Measurements from ENCODE around the gene CIAO2B. TPM values are rescaled to one million over a fixed set of nuclear protein-coding genes. Genes with fewer than 3 reads are reported as not detected.

CIAO2B gene
- total and polyA plus RNA-seq, 2 experiments from 2014 or later = 111 to 182 TPM

DNA sequence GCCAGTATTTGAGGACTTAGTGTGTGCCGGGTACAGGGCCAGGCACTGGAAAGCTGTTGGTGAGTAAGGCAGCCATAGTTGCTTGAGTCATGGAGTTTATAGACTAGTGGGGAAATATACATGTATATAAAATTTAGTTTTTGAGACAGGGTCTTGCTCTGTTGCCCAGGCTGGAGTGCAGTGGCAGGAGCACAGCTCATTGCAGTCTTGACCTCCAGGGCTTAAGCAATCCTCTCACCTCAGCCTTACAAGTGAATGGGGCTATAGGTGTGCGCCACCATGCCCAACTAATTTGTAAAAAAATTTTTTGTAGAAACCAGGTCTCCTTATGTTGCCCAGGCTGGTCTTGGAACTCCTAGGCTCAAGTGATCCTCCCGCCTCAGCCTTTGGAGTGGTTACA is 51.5 kb downstream of the CIAO2B start:
- Histone ChIP-seq H3K4me2 (ENCODE audit: unreplicated experiment) (no peak overlapping the region), H2AFZ (no peak overlapping the region), H3K36me3 (ENCODE audit: low read depth) (no peaks in the 10 kb centered on the region), H3K9me2 (ENCODE audit: insufficient read depth) (no peaks in the 10 kb centered on the region), H3K27me3 (replicated peaks; ENCODE audit: insufficient read depth) (no peaks in the 10 kb centered on the region), H3K27ac (no peak overlapping the region), H4K20me1 (ENCODE audit: insufficient read depth) (no peaks in the 10 kb centered on the region), H3K9me3 (ENCODE audit: low read depth) (no peaks in the 10 kb centered on the region), H3F3A (ENCODE audit: insufficient read depth) (peaks cover 27% of the 10 kb centered on the region), H3K4me1 (ENCODE audit: insufficient read depth) (peaks cover 16% of the 10 kb centered on the region), H3K4me3 (no peak overlapping the region), H3K79me2 (ENCODE audit: insufficient read depth) (peaks cover 18% of the 10 kb centered on the region), H3K9ac (no peak overlapping the region)
- DNase-seq = no peak
- TF ChIP-seq EZH2 (IDR thresholded peaks at IDR 0.05; ENCODE audit: insufficient read depth, poor library complexity, severe bottlenecking) (no peak), EZH2phosphoT487 (IDR thresholded peaks at IDR 0.05; ENCODE audit: insufficient read depth, low read depth) (no peak)
- in situ Hi-C loops (cut with MboI) = no loop called here
- 94 to 96% methylated on average over 3 of the region's 3 CpGs for WGBS, 2 experiments (ENCODE audit: low coverage in 1 of 2, low lambda C conversion rate in 2 of 2, missing lambda C conversion rate in 2 of 2)

Other genes starting within 250 kb of the CIAO2B start
- gene CMTM4, start 237.7 kb downstream of the CIAO2B start, total RNA-seq (2014; rRNA removed; shearing (Covaris generic)) = 19.5 and 21.1 TPM in 2 replicates
- 3.2 and 3.5 TPM in 2 replicates for gene CMTM4, start 237.7 kb downstream of the CIAO2B start, polyA plus RNA-seq (2016; fragmentation: Nextera tagmentation; extraction: Ambion mirVana)
- 80.6 and 89.2 TPM in 2 replicates for gene DYNC1LI2, start 182.8 kb downstream of the CIAO2B start, total RNA-seq (2014; rRNA removed; shearing (Covaris generic))
- 173 TPM in 2 replicates for gene DYNC1LI2, start 182.8 kb downstream of the CIAO2B start, polyA plus RNA-seq (2016; fragmentation: Nextera tagmentation; extraction: Ambion mirVana)
- gene TERB1, start 132.8 kb downstream of the CIAO2B start, total RNA-seq (2014; rRNA removed; shearing (Covaris generic)) = not detected in 2 replicates
- gene TERB1, start 132.8 kb downstream of the CIAO2B start, polyA plus RNA-seq (2016; fragmentation: Nextera tagmentation; extraction: Ambion mirVana) = not detected in 2 replicates
- gene NAE1, start 103.4 kb downstream of the CIAO2B start, total RNA-seq (2014; rRNA removed; shearing (Covaris generic)) = 92.5 and 106 TPM in 2 replicates
- 86.3 and 90.1 TPM in 2 replicates for gene NAE1, start 103.4 kb downstream of the CIAO2B start, polyA plus RNA-seq (2016; fragmentation: Nextera tagmentation; extraction: Ambion mirVana)
- gene CA7, start 90.0 kb downstream of the CIAO2B start, total RNA-seq (2014; rRNA removed; shearing (Covaris generic)) = 0.65 TPM in 1 of 2 replicates, not detected in the other
- gene CA7, start 90.0 kb downstream of the CIAO2B start, polyA plus RNA-seq (2016; fragmentation: Nextera tagmentation; extraction: Ambion mirVana) = not detected in 2 replicates
- 3.9 and 38.2 TPM in 2 replicates for gene PDP2, start 53.9 kb downstream of the CIAO2B start, total RNA-seq (2014; rRNA removed; shearing (Covaris generic))
- gene PDP2, start 53.9 kb downstream of the CIAO2B start, polyA plus RNA-seq (2016; fragmentation: Nextera tagmentation; extraction: Ambion mirVana) = 2.5 and 3.3 TPM in 2 replicates
- gene CDH16, start 15.5 kb downstream of the CIAO2B start, total RNA-seq (2014; rRNA removed; shearing (Covaris generic)) = not detected in 2 replicates
- gene CDH16, start 15.5 kb downstream of the CIAO2B start, polyA plus RNA-seq (2016; fragmentation: Nextera tagmentation; extraction: Ambion mirVana) = not detected in 2 replicates
- 0.22 and 1.1 TPM in 2 replicates for gene RRAD, start 8.9 kb downstream of the CIAO2B start, total RNA-seq (2014; rRNA removed; shearing (Covaris generic))
- gene RRAD, start 8.9 kb downstream of the CIAO2B start, polyA plus RNA-seq (2016; fragmentation: Nextera tagmentation; extraction: Ambion mirVana) = 0.70 and 0.76 TPM in 2 replicates
- 32.3 and 46.8 TPM in 2 replicates for gene CES2, start 1.1 kb upstream of the CIAO2B start, total RNA-seq (2014; rRNA removed; shearing (Covaris generic))
- 33.9 and 37.6 TPM in 2 replicates for gene CES2, start 1.1 kb upstream of the CIAO2B start, polyA plus RNA-seq (2016; fragmentation: Nextera tagmentation; extraction: Ambion mirVana)
- not detected in 2 replicates for gene CES3, start 26.9 kb upstream of the CIAO2B start, total RNA-seq (2014; rRNA removed; shearing (Covaris generic))
- not detected in 2 replicates for gene CES3, start 26.9 kb upstream of the CIAO2B start, polyA plus RNA-seq (2016; fragmentation: Nextera tagmentation; extraction: Ambion mirVana)
- 4.6 and 5.0 TPM in 2 replicates for gene CES4A, start 54.2 kb upstream of the CIAO2B start, total RNA-seq (2014; rRNA removed; shearing (Covaris generic))
- gene CES4A, start 54.2 kb upstream of the CIAO2B start, polyA plus RNA-seq (2016; fragmentation: Nextera tagmentation; extraction: Ambion mirVana) = 2.6 and 4.5 TPM in 2 replicates
- gene CBFB, start 94.7 kb upstream of the CIAO2B start, total RNA-seq (2014; rRNA removed; shearing (Covaris generic)) = 53.3 and 63.2 TPM in 2 replicates
- gene CBFB, start 94.7 kb upstream of the CIAO2B start, polyA plus RNA-seq (2016; fragmentation: Nextera tagmentation; extraction: Ambion mirVana) = 52.3 and 56.1 TPM in 2 replicates
- gene PHAF1, start 175.5 kb upstream of the CIAO2B start, total RNA-seq (2014; rRNA removed; shearing (Covaris generic)) = 22.3 and 24.4 TPM in 2 replicates
- 14.3 and 15.2 TPM in 2 replicates for gene PHAF1, start 175.5 kb upstream of the CIAO2B start, polyA plus RNA-seq (2016; fragmentation: Nextera tagmentation; extraction: Ambion mirVana)
- gene B3GNT9, start 216.6 kb upstream of the CIAO2B start, total RNA-seq (2014; rRNA removed; shearing (Covaris generic)) = 73.2 and 88.0 TPM in 2 replicates
- gene B3GNT9, start 216.6 kb upstream of the CIAO2B start, polyA plus RNA-seq (2016; fragmentation: Nextera tagmentation; extraction: Ambion mirVana) = 24.3 and 24.8 TPM in 2 replicates
- 44.6 and 46.2 TPM in 2 replicates for gene TRADD, start 225.5 kb upstream of the CIAO2B start, total RNA-seq (2014; rRNA removed; shearing (Covaris generic))
- 25.9 and 28.1 TPM in 2 replicates for gene TRADD, start 225.5 kb upstream of the CIAO2B start, polyA plus RNA-seq (2016; fragmentation: Nextera tagmentation; extraction: Ambion mirVana)
- 22.5 and 24.0 TPM in 2 replicates for gene FBXL8, start 225.6 kb upstream of the CIAO2B start, total RNA-seq (2014; rRNA removed; shearing (Covaris generic))
- 9.8 and 10.3 TPM in 2 replicates for gene FBXL8, start 225.6 kb upstream of the CIAO2B start, polyA plus RNA-seq (2016; fragmentation: Nextera tagmentation; extraction: Ambion mirVana)
- 6.4 and 10.8 TPM in 2 replicates for gene HSF4, start 230.3 kb upstream of the CIAO2B start, total RNA-seq (2014; rRNA removed; shearing (Covaris generic))
- gene HSF4, start 230.3 kb upstream of the CIAO2B start, polyA plus RNA-seq (2016; fragmentation: Nextera tagmentation; extraction: Ambion mirVana) = 1.8 and 3.0 TPM in 2 replicates
- 31.0 and 51.1 TPM in 2 replicates for gene NOL3, start 236.1 kb upstream of the CIAO2B start, total RNA-seq (2014; rRNA removed; shearing (Covaris generic))
- gene NOL3, start 236.1 kb upstream of the CIAO2B start, polyA plus RNA-seq (2016; fragmentation: Nextera tagmentation; extraction: Ambion mirVana) = 20.3 TPM in 2 replicates
- gene MATCAP1, start 249.6 kb upstream of the CIAO2B start, total RNA-seq (2014; rRNA removed; shearing (Covaris generic)) = 6.4 and 19.0 TPM in 2 replicates
- gene MATCAP1, start 249.6 kb upstream of the CIAO2B start, polyA plus RNA-seq (2016; fragmentation: Nextera tagmentation; extraction: Ambion mirVana) = 3.4 and 3.8 TPM in 2 replicates